AG04450 (cell line): Measurements from ENCODE around the gene GPR22. TPM values are rescaled to one million over a fixed set of nuclear protein-coding genes. Genes with fewer than 3 reads are reported as not detected.

Experiments
- CTCF ChIA-PET: fragments of 300-600, 350-600 bp; formaldehyde crosslinking; extraction: SDS; loops from one replicate; lab custom pipeline; 2022; ENCODE audit warnings: antibody characterized with exemption, inconsistent platforms; lab: Charles Lee
- POLR2A ChIA-PET: fragments of 350-600 bp; formaldehyde crosslinking; extraction: SDS; loops from one replicate; lab custom pipeline; 2021; ENCODE audit warnings: antibody characterized with exemption, inconsistent platforms; lab: Yijun Ruan, JAX
- DNase-seq: peaks from one replicate; pipeline ENCODE4 v3.0.0-alpha.2; 2011; ENCODE audit warnings: low read depth, low spot score
- H3K27ac ChIP-seq: one replicate; pipeline ENCODE4 v1.5.1; 2012; ENCODE audit warnings: low read depth, low read length, control low read depth
- H3K27me3 ChIP-seq: one replicate; pipeline ENCODE4 v1.6.0; 2012; ENCODE audit warnings: low read length; ENCODE audit not compliant: control insufficient read depth, insufficient read depth
- H3K4me3 ChIP-seq: 2 replicates; pipeline ENCODE4 v1.5.1; 2011; ENCODE audit warnings: mild to moderate bottlenecking, low read depth, low read length, control low read depth
- H3K9me3 ChIP-seq: 2 replicates; pipeline ENCODE4 v1.5.1; 2012; ENCODE audit warnings: low read length; ENCODE audit not compliant: control insufficient read depth, insufficient read depth
- polyA plus RNA-seq: library from polyadenylated mRNA; depleted of rRNA; stranded (reverse); fragments of >200 nt; gene quantifications from 2 replicates; pipeline ENCODE4 v1.2.3, GENCODE V29; 2011
- TF ChIP-seq, protein P1 (sequence below): IDR thresholded peaks from 2 replicates; pipeline ENCODE4 v1.5.1; 2011; ENCODE audit warnings: low read depth, low read length, control low read depth, inconsistent platforms

The GPR22 gene
- polyA plus RNA-seq, 1 experiment = not detected

GRCh38 chr7:107463139-107464078 is 6.4 kb upstream of the GPR22 start:
- H3K27ac ChIP-seq = no peak overlapping the region
- ChIA-PET CTCF (interaction anchor here (0.5 to 3.6 kb wide), 37 partner anchors 9 to 426 kb away, joined by 3 to 75 read pairs (median 4); partner anchors contain the start of gene CBLL1), POLR2A (interaction anchor here (0.7 kb wide), 1 partner anchor 281 kb away, joined by 3 read pairs; no protein-coding TSS in a partner anchor)
- TF ChIP-seq, protein P1, sequence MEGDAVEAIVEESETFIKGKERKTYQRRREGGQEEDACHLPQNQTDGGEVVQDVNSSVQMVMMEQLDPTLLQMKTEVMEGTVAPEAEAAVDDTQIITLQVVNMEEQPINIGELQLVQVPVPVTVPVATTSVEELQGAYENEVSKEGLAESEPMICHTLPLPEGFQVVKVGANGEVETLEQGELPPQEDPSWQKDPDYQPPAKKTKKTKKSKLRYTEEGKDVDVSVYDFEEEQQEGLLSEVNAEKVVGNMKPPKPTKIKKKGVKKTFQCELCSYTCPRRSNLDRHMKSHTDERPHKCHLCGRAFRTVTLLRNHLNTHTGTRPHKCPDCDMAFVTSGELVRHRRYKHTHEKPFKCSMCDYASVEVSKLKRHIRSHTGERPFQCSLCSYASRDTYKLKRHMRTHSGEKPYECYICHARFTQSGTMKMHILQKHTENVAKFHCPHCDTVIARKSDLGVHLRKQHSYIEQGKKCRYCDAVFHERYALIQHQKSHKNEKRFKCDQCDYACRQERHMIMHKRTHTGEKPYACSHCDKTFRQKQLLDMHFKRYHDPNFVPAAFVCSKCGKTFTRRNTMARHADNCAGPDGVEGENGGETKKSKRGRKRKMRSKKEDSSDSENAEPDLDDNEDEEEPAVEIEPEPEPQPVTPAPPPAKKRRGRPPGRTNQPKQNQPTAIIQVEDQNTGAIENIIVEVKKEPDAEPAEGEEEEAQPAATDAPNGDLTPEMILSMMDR = peak; percentile 91
- DNase-seq = peak; percentile 50
- H3K4me3 ChIP-seq = no peak overlapping the region
- H3K9me3 ChIP-seq = no peaks in the 10 kb centered on the region
- H3K27me3 ChIP-seq = no peaks in the 10 kb centered on the region

DNA sequence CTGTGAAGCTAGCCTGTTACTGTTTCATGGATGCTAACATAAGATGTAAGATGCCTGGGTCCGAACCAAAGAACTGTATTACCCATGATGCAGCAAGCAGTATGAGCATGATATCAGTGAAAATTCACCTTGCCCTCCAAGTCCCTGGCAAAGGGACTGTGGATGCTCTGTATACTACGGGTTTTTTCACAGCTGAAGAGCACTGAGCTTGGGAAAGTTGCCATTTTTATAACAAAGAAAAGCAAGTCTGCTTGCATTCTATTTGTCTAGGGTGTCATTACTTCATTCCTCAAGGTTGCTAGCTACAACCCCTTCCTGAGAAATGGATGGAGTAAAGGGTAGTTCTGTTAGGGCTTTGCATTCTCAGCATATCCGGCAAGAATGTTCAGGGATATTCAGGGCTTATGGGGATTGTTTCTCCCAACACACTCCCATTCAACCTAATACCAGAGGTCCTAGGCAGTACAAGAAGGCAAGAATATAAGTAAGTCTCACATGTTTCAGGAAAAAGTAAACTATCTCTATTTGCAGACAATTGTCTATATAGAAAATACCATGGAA is 5.1 kb upstream of the GPR22 start:
- ChIA-PET CTCF (interaction anchor here (1.5 to 3.6 kb wide), 9 partner anchors 7 to 414 kb away, joined by 3 to 75 read pairs (median 20); partner anchors contain the start of gene CBLL1), POLR2A (no interaction called here)
- Histone ChIP-seq H3K27me3 (no peaks in the 10 kb centered on the region), H3K9me3 (no peaks in the 10 kb centered on the region), H3K27ac (no peak overlapping the region), H3K4me3 (no peak overlapping the region)
- TF ChIP-seq, protein P1 = no peak
- DNase-seq = no peak

DNA sequence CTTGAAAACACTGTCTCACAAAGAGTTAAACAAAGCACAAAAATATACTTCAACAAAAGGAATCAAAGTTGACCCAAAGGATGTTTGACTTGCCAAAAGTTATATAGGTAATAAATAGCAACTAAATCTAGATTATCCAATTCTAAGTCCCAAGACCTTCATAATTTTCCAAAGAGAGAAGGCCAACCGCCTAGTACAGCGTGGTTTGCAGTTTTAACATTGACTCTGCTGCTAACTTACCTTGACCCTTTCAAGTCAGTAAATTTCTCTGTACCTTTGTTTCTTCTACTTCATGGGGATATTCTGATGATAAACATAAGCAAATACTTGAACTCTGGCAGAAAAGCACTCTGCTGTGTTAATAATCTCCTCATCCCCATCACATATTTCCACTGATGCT is 1.9 kb upstream of the GPR22 start:
- Histone ChIP-seq H3K9me3 (no peaks in the 10 kb centered on the region), H3K27ac (no peak overlapping the region), H3K4me3 (no peak overlapping the region), H3K27me3 (no peaks in the 10 kb centered on the region)
- no peak for DNase-seq
- CTCF ChIA-PET = interaction anchor here (1.7 to 2.2 kb wide), 3 partner anchors 275 to 411 kb away, joined by 4 to 7 read pairs (median 7); partner anchors contain the start of gene CBLL1
- POLR2A ChIA-PET = no interaction called here
- TF ChIP-seq, protein P1 = no peak

DNA sequence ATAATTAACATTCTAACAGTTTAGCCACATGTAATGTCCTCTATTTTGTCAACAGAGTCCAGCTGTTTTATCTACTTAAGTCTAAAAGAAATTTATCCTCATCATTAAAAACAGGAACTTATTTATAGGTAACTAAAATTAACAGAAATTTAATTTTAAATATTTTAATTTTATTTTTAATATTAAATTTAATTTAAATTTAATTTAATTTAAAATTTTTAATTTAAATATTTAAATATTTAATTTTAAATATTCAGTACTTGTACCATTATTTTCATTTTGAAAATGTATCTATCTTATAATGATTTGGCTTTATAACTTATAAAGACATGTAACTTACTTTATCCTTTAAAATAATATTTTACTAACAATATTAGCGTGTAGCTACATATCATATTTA is 1.0 kb upstream of the GPR22 start:
- no peak overlapping the region for H3K27ac ChIP-seq
- no peak for DNase-seq
- ChIA-PET POLR2A (no interaction called here), CTCF (interaction anchor here (1.0 to 2.2 kb wide), 3 partner anchors 256 to 411 kb away, joined by 3 to 7 read pairs (median 7); no protein-coding TSS in a partner anchor)
- H3K4me3 ChIP-seq = no peak overlapping the region
- H3K27me3 ChIP-seq = no peaks in the 10 kb centered on the region
- TF ChIP-seq, protein P1 = no peak
- H3K9me3 ChIP-seq = no peaks in the 10 kb centered on the region
